HepG2 (cell line): ENCODE results near the gene NOC2L. TPM values are rescaled to one million over a fixed set of nuclear protein-coding genes. Genes with fewer than 3 reads are reported as not detected.

Source experiments
- ATAC-seq: fragments of 200-7000 bp; cut with Tn5 transposase; 3 replicates; pipeline ENCODE4 v1.9.1; 2020; ENCODE audit warnings: mild to moderate bottlenecking, moderate library complexity
- BruUV-seq: library from RNA; stranded (reverse); fragments of 400-500 nt; replicated peaks from 2 replicates; lab custom pipeline; 2021; lab: Mats Ljungman, UMichigan
- CTCF ChIA-PET: fragments of 300-600 bp; formaldehyde crosslinking; extraction: SDS; loops from one replicate; lab custom pipeline; 2021; ENCODE audit warnings: low total read pairs, inconsistent platforms, low intra/inter-chr PET ratio; lab: Yijun Ruan, JAX
- POLR2A ChIA-PET: fragments of 350-600 bp; sonication (Branson Sonifier 250); formaldehyde crosslinking; loops from one replicate; lab custom pipeline; 2020; ENCODE audit warnings: antibody characterized with exemption, inconsistent platforms; lab: Yijun Ruan, JAX
- DNase-seq: peaks from one replicate; pipeline ENCODE4 v3.0.0-alpha.2; 2015; ENCODE audit warnings: low spot score
- FAIRE-seq: peaks from 3 replicates; lab custom pipeline; 2011; peaks lifted over from hg19 to GRCh38; lab: Jason Lieb, UNC
- H2AFZ ChIP-seq: one replicate; pipeline ENCODE4 v1.6.1; 2011; ENCODE audit warnings: low read length, inconsistent platforms
- H3K27ac ChIP-seq: fragments of 300-600 bp; 3 replicates; pipeline ENCODE4 v1.8.0; 2011; ENCODE audit warnings: mixed run types, mild to moderate bottlenecking, mixed read lengths, low read length, inconsistent platforms; ENCODE audit not compliant: insufficient read depth; ENCODE audit errors: extremely low read length
- H3K27me3 ChIP-seq, 2 experiments: fragments of 200-600 bp in 1 of 2; 2 replicates in 1 of 2; 3 replicates in 1 of 2; pipeline versions ENCODE4 v1.6.0 to v1.8.0; 2011; ENCODE audit warnings: low read length in 2 of 2, mild to moderate bottlenecking in 2 of 2, moderate library complexity in 2 of 2, inconsistent platforms in 1 of 2; ENCODE audit not compliant: insufficient read depth in 2 of 2, control insufficient read depth in 1 of 2
- H3K36me3 ChIP-seq, 2 experiments: fragments of 200-600 bp in 1 of 2; replicated peaks in 1 of 2; 2 replicates in 1 of 2; 3 replicates in 1 of 2; pipeline versions ENCODE4 v1.5.1 to v1.8.0; 2011; ENCODE audit warnings: low read length in 2 of 2, inconsistent platforms in 1 of 2; ENCODE audit not compliant: insufficient read depth in 2 of 2, control insufficient read depth in 1 of 2
- H3K4me1 ChIP-seq: 2 replicates; pipeline ENCODE4 v1.5.1; 2012; ENCODE audit warnings: low read length, inconsistent platforms; ENCODE audit not compliant: insufficient read depth
- H3K4me2 ChIP-seq: 2 replicates; pipeline ENCODE4 v1.6.0; 2011; ENCODE audit warnings: low read depth, low read length, inconsistent platforms
- H3K4me3 ChIP-seq, 3 experiments: fragments of 200-600 bp in 1 of 3; sonication (generic), shearing (Covaris generic) in 1 of 3; replicated peaks in 1 of 3; 2 replicates each; pipeline ENCODE4 v1.5.1; 2011 to 2016; ENCODE audit warnings: low read length in 3 of 3, inconsistent platforms in 2 of 3, low read depth in 2 of 3, mild to moderate bottlenecking in 2 of 3, control low read depth in 1 of 3, mixed read lengths in 1 of 3; ENCODE audit not compliant: insufficient read depth in 1 of 3
- H3K79me2 ChIP-seq: one replicate; pipeline ENCODE4 v1.6.1; 2011; ENCODE audit warnings: low read length, inconsistent platforms; ENCODE audit not compliant: insufficient read depth
- H3K9ac ChIP-seq: 2 replicates; pipeline ENCODE4 v1.6.0; 2011; ENCODE audit warnings: mild to moderate bottlenecking, low read depth, low read length, inconsistent platforms; ENCODE audit not compliant: insufficient read depth
- H3K9me3 ChIP-seq: 2 replicates; pipeline ENCODE4 v1.5.1; 2012; ENCODE audit warnings: mild to moderate bottlenecking, low read length
- H4K20me1 ChIP-seq: 2 replicates; pipeline ENCODE4 v1.6.0; 2011; ENCODE audit warnings: inconsistent platforms, mild to moderate bottlenecking, low read length, moderate library complexity; ENCODE audit not compliant: insufficient read depth
- AKNA ChIP-seq: sonication (generic); formaldehyde crosslinking; IDR thresholded peaks from 2 replicates; pipeline ENCODE4 v1.4.0; 2020; ENCODE audit warnings: missing genetic modification reagents, borderline replicate concordance
- GATAD2A ChIP-seq: IDR thresholded peaks from 2 replicates; pipeline ENCODE4 v1.6.1; 2016
- MXD3 ChIP-seq: IDR thresholded peaks from 2 replicates; pipeline ENCODE4 v1.6.1; 2016; ENCODE audit warnings: mild to moderate bottlenecking, missing biosample characterization, missing genetic modification reagents
- MYNN ChIP-seq: sonication (generic); formaldehyde crosslinking; IDR thresholded peaks from 2 replicates; pipeline ENCODE4 v1.4.0; 2020; ENCODE audit warnings: mild to moderate bottlenecking, low read depth, missing genetic modification reagents
- ZNF614 ChIP-seq: IDR thresholded peaks from 2 replicates; pipeline ENCODE4 v1.6.1; 2018; ENCODE audit warnings: missing biosample characterization, missing genetic modification reagents, inconsistent platforms, borderline replicate concordance
- ZXDC ChIP-seq: sonication (generic); formaldehyde crosslinking; IDR thresholded peaks from 2 replicates; pipeline ENCODE4 v1.5.0; 2020; ENCODE audit warnings: mild to moderate bottlenecking, missing genetic modification reagents
- WGBS: methylation state at CpG from one replicate; pipeline ENCODE4 v1.1.6; 2017; ENCODE audit warnings: low lambda C conversion rate; 5-methylcytosine and 5-hydroxymethylcytosine counted together
- in situ Hi-C: cut with HindIII; loops from 2 replicates; pipeline ENCODE4 v1.10.0; 2017; ENCODE audit warnings: low pct_unique_long_range_greater_than_20kb; ENCODE audit not compliant: extremely low pct_ligation_motif_present
- intact Hi-C: fragments of 100-400 bp; cut with micrococcal nuclease; formaldehyde crosslinking; loops from one replicate; pipeline ENCODE4 v1.10.0; 2022; ENCODE audit not compliant: unreplicated experiment
- polyA plus RNA-seq, 8 experiments: library from polyadenylated mRNA; depleted of rRNA in 3 of 8; stranded (reverse) in 7 of 8; unstranded in 1 of 8; fragments of >200 nt; fragmentation: Illumina TruSeq in 4 of 8; extraction: Trizol in 4 of 8; gene quantifications; 2 replicates each; pipeline versions ENCODE4 v1.2.1 to v1.2.3, GENCODE V29; 2011 to 2016; ENCODE audit warnings: low read depth in 4 of 8, missing spikeins in 1 of 8, mixed read lengths in 1 of 8; ENCODE audit not compliant: insufficient read depth in 1 of 8
- total RNA-seq, 5 experiments: library from RNA; depleted of rRNA; stranded (reverse); fragments of >200 nt; fragmentation: Illumina TruSeq; extraction: Trizol; gene quantifications; 2 replicates each; pipeline ENCODE4 v1.2.3, GENCODE V29; 2016; ENCODE audit warnings: low read depth in 1 of 5
- TF ChIP-seq, protein P1 (sequence below): sonication (generic); formaldehyde crosslinking; IDR thresholded peaks from 2 replicates; pipeline ENCODE4 v1.4.0; 2020; ENCODE audit warnings: mild to moderate bottlenecking, missing genetic modification reagents

The NOC2L gene
- total and polyA plus RNA-seq, 2 of the 13 experiments (the other 11 are each of a cell fraction or from before 2014, with no cell fraction given), result 32.0 to 103 TPM

- ATAC-seq (peak; percentile 9; the same call in 2 of the 3 replicates), DNase-seq (no peak), FAIRE-seq (no peak)
- Histone ChIP-seq H3K27ac (no peak overlapping the region), H2AFZ (no peak overlapping the region), H3K36me3 (no peaks in the 10 kb centered on the region), H3K9ac (no peak overlapping the region), H3K4me3 (no peak overlapping the region), H3K9me3 (no peaks in the 10 kb centered on the region), H3K27me3 (peaks cover 36 to 87% of the 10 kb centered on the region in 2 experiments), H3K4me2 (no peak overlapping the region), H3K79me2 (no peaks in the 10 kb centered on the region), H3K4me1 (no peaks in the 10 kb centered on the region), H4K20me1 (no peaks in the 10 kb centered on the region)
- 23% methylated on average over 11 of the region's 15 CpGs for WGBS
- ChIA-PET POLR2A (no interaction called here), CTCF (no interaction called here)
- BruUV-seq, result no TSS peak
- intact Hi-C loops, result no loop called here
- in situ Hi-C loops, result no loop called here
- no peak for TF ChIP-seq GATAD2A
- TF ChIP-seq ZXDC (CRISPR knock-in tag), result no peak
- TF ChIP-seq, protein P1, sequence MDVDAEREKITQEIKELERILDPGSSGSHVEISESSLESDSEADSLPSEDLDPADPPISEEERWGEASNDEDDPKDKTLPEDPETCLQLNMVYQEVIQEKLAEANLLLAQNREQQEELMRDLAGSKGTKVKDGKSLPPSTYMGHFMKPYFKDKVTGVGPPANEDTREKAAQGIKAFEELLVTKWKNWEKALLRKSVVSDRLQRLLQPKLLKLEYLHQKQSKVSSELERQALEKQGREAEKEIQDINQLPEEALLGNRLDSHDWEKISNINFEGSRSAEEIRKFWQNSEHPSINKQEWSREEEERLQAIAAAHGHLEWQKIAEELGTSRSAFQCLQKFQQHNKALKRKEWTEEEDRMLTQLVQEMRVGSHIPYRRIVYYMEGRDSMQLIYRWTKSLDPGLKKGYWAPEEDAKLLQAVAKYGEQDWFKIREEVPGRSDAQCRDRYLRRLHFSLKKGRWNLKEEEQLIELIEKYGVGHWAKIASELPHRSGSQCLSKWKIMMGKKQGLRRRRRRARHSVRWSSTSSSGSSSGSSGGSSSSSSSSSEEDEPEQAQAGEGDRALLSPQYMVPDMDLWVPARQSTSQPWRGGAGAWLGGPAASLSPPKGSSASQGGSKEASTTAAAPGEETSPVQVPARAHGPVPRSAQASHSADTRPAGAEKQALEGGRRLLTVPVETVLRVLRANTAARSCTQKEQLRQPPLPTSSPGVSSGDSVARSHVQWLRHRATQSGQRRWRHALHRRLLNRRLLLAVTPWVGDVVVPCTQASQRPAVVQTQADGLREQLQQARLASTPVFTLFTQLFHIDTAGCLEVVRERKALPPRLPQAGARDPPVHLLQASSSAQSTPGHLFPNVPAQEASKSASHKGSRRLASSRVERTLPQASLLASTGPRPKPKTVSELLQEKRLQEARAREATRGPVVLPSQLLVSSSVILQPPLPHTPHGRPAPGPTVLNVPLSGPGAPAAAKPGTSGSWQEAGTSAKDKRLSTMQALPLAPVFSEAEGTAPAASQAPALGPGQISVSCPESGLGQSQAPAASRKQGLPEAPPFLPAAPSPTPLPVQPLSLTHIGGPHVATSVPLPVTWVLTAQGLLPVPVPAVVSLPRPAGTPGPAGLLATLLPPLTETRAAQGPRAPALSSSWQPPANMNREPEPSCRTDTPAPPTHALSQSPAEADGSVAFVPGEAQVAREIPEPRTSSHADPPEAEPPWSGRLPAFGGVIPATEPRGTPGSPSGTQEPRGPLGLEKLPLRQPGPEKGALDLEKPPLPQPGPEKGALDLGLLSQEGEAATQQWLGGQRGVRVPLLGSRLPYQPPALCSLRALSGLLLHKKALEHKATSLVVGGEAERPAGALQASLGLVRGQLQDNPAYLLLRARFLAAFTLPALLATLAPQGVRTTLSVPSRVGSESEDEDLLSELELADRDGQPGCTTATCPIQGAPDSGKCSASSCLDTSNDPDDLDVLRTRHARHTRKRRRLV, result no peak
- no peak for TF ChIP-seq MXD3 (CRISPR knock-in tag)
- TF ChIP-seq MYNN, result no peak
- no peak for TF ChIP-seq AKNA (CRISPR knock-in tag)
- TF ChIP-seq ZNF614 (CRISPR knock-in tag), result no peak
- TF ChIP-seq, all 625 proteins: peak for 0
These were observed 27.5 kb downstream of the NOC2L start for GRCh38 chr1:931380-932172.
